ENCODE results near the gene FA2H.

FA2H gene

GRCh38 chr16:74667255-74667700 lies 107.3 kb downstream of the FA2H start:
- Mint-ChIP-seq H3K4me3 (peak overlapping the region; percentile 87), H3K9me3 (no peaks in the 10 kb centered on the region), H3K27ac (peak overlapping the region; percentile 96), H3K36me3 (ENCODE audit: low read depth) (peaks cover 40% of the 10 kb centered on the region), H3K4me1 (ENCODE audit: low read depth) (peaks cover 48% of the 10 kb centered on the region), H3K27me3 (no peaks in the 10 kb centered on the region)

- H3K27ac Mint-ChIP-seq = peak within 1 kb of the TSS; percentile 96
- H3K4me3 Mint-ChIP-seq = peak within 1 kb of the TSS; percentile 87
- peaks cover 54% of the 10 kb centered on the region for H3K4me1 Mint-ChIP-seq (ENCODE audit: low read depth)
- H3K27me3 Mint-ChIP-seq = no peaks in the 10 kb centered on the region
- no peaks in the 10 kb centered on the region for H3K9me3 Mint-ChIP-seq
- peaks cover 39% of the 10 kb centered on the region for H3K36me3 Mint-ChIP-seq (ENCODE audit: low read depth)
These were observed 108.0 kb downstream of the FA2H start, which contains the start of gene RFWD3 for GRCh38 chr16:74666425-74667254. TSS of gene RFWD3 (minus strand) at chr16:74666877. CDS start at chr16:74661449, 5,428 bp downstream.

- peaks cover 40% of the 10 kb centered on the region for H3K36me3 Mint-ChIP-seq (ENCODE audit: low read depth)
- peak overlapping the region; percentile 90 for H3K27ac Mint-ChIP-seq
- H3K4me1 Mint-ChIP-seq (ENCODE audit: low read depth) = peaks cover 59% of the 10 kb centered on the region
- H3K9me3 Mint-ChIP-seq = no peaks in the 10 kb centered on the region
- no peaks in the 10 kb centered on the region for H3K27me3 Mint-ChIP-seq
- peak overlapping the region; percentile 87 for H3K4me3 Mint-ChIP-seq
These were observed 108.6 kb downstream of the FA2H start for GRCh38 chr16:74666010-74666421.

Data from stimulated activated naive CD8-positive, alpha-beta T cell treated with anti-CD3 and anti-CD28 coated beads, Interleukin-15, Interleukin-2, amounts not matched to agents 100 ng/mL and 50 ng/mL, for 24 hours (primary cell).